OCI-LY3 (cell line): ENCODE results near the gene SPRN.
"Not testable (repeated sequence)": the region's sequence is repeated elsewhere in the genome, so short reads cannot be mapped to it uniquely, and the experiment has no call there.

Source experiments
- H2AFZ ChIP-seq: fragments of 200-600, 300-600 bp; shearing (Covaris generic); 2 replicates; pipeline ENCODE4 v1.6.0; 2014; ENCODE audit warnings: antibody characterized with exemption, low read depth, low read length
- H3K27ac ChIP-seq: fragments of 200-600, 300-600 bp; sonication (generic); 2 replicates; pipeline ENCODE4 v1.5.1; 2014; ENCODE audit warnings: mild to moderate bottlenecking, low read length, moderate library complexity, mixed read lengths
- H3K27me3 ChIP-seq: fragments of 200-600, 300-600 bp; sonication (generic); 2 replicates; pipeline ENCODE4 v1.6.1; 2014; ENCODE audit warnings: low read depth, low read length, mixed read lengths
- H3K36me3 ChIP-seq: fragments of 200-600, 300-600 bp; sonication (generic); replicated peaks from 2 replicates; pipeline ENCODE3; 2014; ENCODE audit warnings: low read depth, low read length, mixed read lengths
- H3K4me1 ChIP-seq: fragments of 300-600, 200-600 bp; sonication (generic); 2 replicates; pipeline ENCODE4 v1.6.1; 2014; ENCODE audit warnings: low read length, mixed read lengths
- H3K4me2 ChIP-seq: fragments of 200-600, 300-600 bp; sonication (generic); 2 replicates; pipeline ENCODE4 v1.6.1; 2014; ENCODE audit warnings: low read length, mixed read lengths
- H3K4me3 ChIP-seq: fragments of 300-600, 200-600 bp; sonication (generic); 2 replicates; pipeline ENCODE4 v1.5.1; 2014; ENCODE audit warnings: antibody characterized with exemption, mild to moderate bottlenecking, low read length, moderate library complexity
- H3K79me2 ChIP-seq: fragments of 300-600, 200-600 bp; shearing (Covaris generic); 2 replicates; pipeline ENCODE4 v1.6.1; 2014; ENCODE audit warnings: mild to moderate bottlenecking, low read length, mixed read lengths
- H3K9ac ChIP-seq: fragments of 300-600, 200-600 bp; shearing (Covaris generic); 2 replicates; pipeline ENCODE4 v1.6.0; 2014; ENCODE audit warnings: mild to moderate bottlenecking, low read length, moderate library complexity
- H3K9me3 ChIP-seq: fragments of 200-600, 300-600 bp; shearing (Covaris generic); 2 replicates; pipeline ENCODE4 v1.6.1; 2014; ENCODE audit warnings: low read length, mixed read lengths; ENCODE audit not compliant: insufficient read depth
- H4K20me1 ChIP-seq: fragments of 200-600, 300-600 bp; sonication (generic); 2 replicates; pipeline ENCODE4 v1.6.1; 2016; ENCODE audit warnings: low read length, mixed read lengths; ENCODE audit not compliant: insufficient read depth
- CTCF ChIP-seq: fragments of 200-600, 300-600 bp; sonication (generic); IDR thresholded peaks from 2 replicates; pipeline ENCODE4 v1.5.1; 2014; ENCODE audit warnings: antibody characterized with exemption, low read length, low read depth
- EZH2phosphoT487 ChIP-seq: fragments of 200-600 bp; shearing (Covaris generic); IDR thresholded peaks from 2 replicates; pipeline ENCODE4 v1.6.1; 2018; ENCODE audit warnings: antibody characterized with exemption, mixed run types, low read depth

SPRN gene

DNA sequence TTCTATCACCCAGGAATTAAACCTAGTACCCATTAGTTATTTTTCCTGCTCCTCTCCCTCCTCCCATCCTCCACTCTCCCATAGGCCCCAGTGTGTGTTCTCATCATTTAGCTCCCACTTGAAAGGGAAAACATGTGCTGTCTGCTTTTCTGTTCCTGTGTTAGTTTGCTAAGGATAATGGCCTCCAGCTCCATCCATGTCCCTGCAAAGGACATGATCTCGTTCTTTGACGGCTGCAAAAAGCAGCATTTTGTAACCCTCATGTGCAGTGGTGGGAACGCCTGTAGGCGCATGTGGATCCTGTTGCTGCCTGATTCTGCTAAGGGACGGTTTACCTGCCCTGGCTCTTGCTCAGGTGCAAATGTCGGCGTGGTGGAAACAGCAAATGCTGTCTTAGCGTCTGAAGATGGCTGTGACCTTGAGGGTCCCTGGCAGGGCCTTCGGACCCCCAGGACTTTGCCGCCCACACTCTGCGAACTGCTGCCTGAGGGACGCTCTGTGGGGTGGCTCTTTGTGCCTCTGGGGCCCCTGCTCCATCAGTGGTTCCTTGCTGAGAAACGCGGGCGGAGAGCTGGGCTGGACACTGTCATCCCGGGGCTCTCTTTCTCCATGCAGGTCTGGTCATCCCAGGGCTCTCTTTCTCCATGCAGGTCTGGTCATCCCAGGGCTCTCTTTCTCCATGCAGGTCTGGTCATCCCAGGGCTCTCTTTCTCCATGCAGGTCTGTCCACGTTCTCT lies 36.0 kb downstream of the SPRN start:
- peak overlapping the region; percentile 99 for H3K4me2 ChIP-seq
- TF ChIP-seq EZH2phosphoT487 (no peak), CTCF (no peak)
- no peaks in the 10 kb centered on the region for H4K20me1 ChIP-seq
- H3K4me3 ChIP-seq, result peak overlapping the region; percentile 80
- H3K9ac ChIP-seq, result peak overlapping the region; percentile 53
- no peaks in the 10 kb centered on the region for H3K9me3 ChIP-seq
- H3K36me3 ChIP-seq, result no peaks in the 10 kb centered on the region
- no peaks in the 10 kb centered on the region for H3K79me2 ChIP-seq
- peaks cover 44% of the 10 kb centered on the region for H3K4me1 ChIP-seq
- 0 out of 2 replicates have a peak overlapping the region, but pooled peaks have one; percentile 13 for H2AFZ ChIP-seq
- H3K27ac ChIP-seq, result peak overlapping the region; percentile 98
- no peaks in the 10 kb centered on the region for H3K27me3 ChIP-seq

DNA sequence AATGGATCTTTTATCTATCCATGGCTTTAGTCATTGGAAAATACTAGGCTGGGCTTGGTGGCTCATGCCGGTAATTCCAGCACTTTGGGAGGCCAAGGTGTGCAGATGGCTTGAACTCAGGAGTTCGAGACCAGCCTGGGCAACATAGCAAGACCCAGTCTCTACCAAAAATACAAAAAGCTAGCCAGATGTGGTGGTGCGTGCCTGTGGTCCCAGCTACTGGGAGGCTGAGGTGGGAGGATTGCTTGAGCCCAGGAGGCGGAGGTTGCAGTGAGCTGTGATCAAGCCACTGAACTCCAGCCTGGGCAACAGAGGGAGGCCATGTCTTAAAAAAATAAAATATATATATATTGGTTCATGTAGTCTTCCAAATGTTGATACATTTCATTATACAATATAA lies 37.5 kb downstream of the SPRN start:
- not testable (repeated sequence) for H3K27me3 ChIP-seq, H3K9ac ChIP-seq, H4K20me1 ChIP-seq, H3K79me2 ChIP-seq, H3K9me3 ChIP-seq, H3K36me3 ChIP-seq, H2AFZ ChIP-seq, H3K4me2 ChIP-seq, H3K4me3 ChIP-seq, H3K27ac ChIP-seq
- peaks cover 33% of the 10 kb centered on the region for H3K4me1 ChIP-seq

DNA sequence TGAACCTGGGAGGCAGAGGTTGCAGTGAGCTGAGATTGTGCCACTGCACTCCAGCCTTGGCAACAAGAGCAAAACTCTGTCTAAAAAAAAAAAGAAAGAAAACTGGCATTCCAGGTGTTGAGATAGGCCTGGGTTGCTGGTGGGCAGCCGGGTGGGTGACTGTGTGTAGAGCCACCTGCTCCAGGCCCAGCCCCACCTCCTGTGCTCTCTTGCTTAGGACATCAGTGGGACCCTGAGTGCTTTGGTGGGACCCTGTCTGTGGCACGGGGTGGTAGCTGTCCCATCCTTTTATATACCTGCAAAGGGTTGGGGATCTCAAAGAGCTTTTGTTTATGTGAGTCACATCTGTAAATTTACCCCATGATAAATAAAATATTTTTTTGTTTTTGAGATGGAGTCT lies 39.2 kb downstream of the SPRN start:
- no peak for TF ChIP-seq CTCF
- no peak for TF ChIP-seq EZH2phosphoT487
- no peaks in the 10 kb centered on the region for H3K27me3 ChIP-seq
- H3K9me3 ChIP-seq, result no peaks in the 10 kb centered on the region
- no peak overlapping the region for H3K9ac ChIP-seq
- peaks cover 15% of the 10 kb centered on the region for H3K4me1 ChIP-seq
- no peak overlapping the region for H3K27ac ChIP-seq
- no peak overlapping the region for H2AFZ ChIP-seq
- H3K79me2 ChIP-seq, result no peaks in the 10 kb centered on the region
- no peak overlapping the region for H3K4me2 ChIP-seq
- no peaks in the 10 kb centered on the region for H4K20me1 ChIP-seq
- no peaks in the 10 kb centered on the region for H3K36me3 ChIP-seq
- no peak overlapping the region for H3K4me3 ChIP-seq

GRCh38 chr10:133384071-133384470 lies 40.4 kb downstream of the SPRN start:
- Histone ChIP-seq H3K4me2 (no peak overlapping the region), H4K20me1 (no peaks in the 10 kb centered on the region), H3K9ac (no peak overlapping the region), H3K27me3 (no peaks in the 10 kb centered on the region), H3K36me3 (no peaks in the 10 kb centered on the region), H2AFZ (no peak overlapping the region), H3K4me1 (peaks cover 11% of the 10 kb centered on the region), H3K79me2 (no peaks in the 10 kb centered on the region), H3K27ac (no peak overlapping the region), H3K9me3 (no peaks in the 10 kb centered on the region), H3K4me3 (no peak overlapping the region)
- TF ChIP-seq EZH2phosphoT487 (no peak), CTCF (no peak)
